AG04450 (cell line): Measurements from ENCODE around the gene YBX1. TPM values are rescaled to one million over a fixed set of nuclear protein-coding genes. Genes with fewer than 3 reads are reported as not detected.
A peak's percentile ranks its signal among the peaks of the same experiment; 100 is the strongest.
"Not testable (repeated sequence)": the region's sequence is repeated elsewhere in the genome, so short reads cannot be mapped to it uniquely, and the experiment has no call there.

Source experiments
- CTCF ChIA-PET: fragments of 300-600, 350-600 bp; formaldehyde crosslinking; extraction: SDS; loops from one replicate; lab custom pipeline; 2022; ENCODE audit warnings: antibody characterized with exemption, inconsistent platforms; lab: Charles Lee
- POLR2A ChIA-PET: fragments of 350-600 bp; formaldehyde crosslinking; extraction: SDS; loops from one replicate; lab custom pipeline; 2021; ENCODE audit warnings: antibody characterized with exemption, inconsistent platforms; lab: Yijun Ruan, JAX
- DNase-seq: peaks from one replicate; pipeline ENCODE4 v3.0.0-alpha.2; 2011; ENCODE audit warnings: low read depth, low spot score
- H3K27ac ChIP-seq: one replicate; pipeline ENCODE4 v1.5.1; 2012; ENCODE audit warnings: low read depth, low read length, control low read depth
- H3K27me3 ChIP-seq: one replicate; pipeline ENCODE4 v1.6.0; 2012; ENCODE audit warnings: low read length; ENCODE audit not compliant: control insufficient read depth, insufficient read depth
- H3K4me3 ChIP-seq: 2 replicates; pipeline ENCODE4 v1.5.1; 2011; ENCODE audit warnings: mild to moderate bottlenecking, low read depth, low read length, control low read depth
- H3K9me3 ChIP-seq: 2 replicates; pipeline ENCODE4 v1.5.1; 2012; ENCODE audit warnings: low read length; ENCODE audit not compliant: control insufficient read depth, insufficient read depth
- polyA plus RNA-seq: library from polyadenylated mRNA; depleted of rRNA; stranded (reverse); fragments of >200 nt; gene quantifications from 2 replicates; pipeline ENCODE4 v1.2.3, GENCODE V29; 2011
- TF ChIP-seq, protein P1 (sequence below): IDR thresholded peaks from 2 replicates; pipeline ENCODE4 v1.5.1; 2011; ENCODE audit warnings: low read depth, low read length, control low read depth, inconsistent platforms

YBX1 gene
- polyA plus RNA-seq, 1 experiment: 636 TPM

GRCh38 chr1:42679364-42679983, 2.7 kb upstream of the YBX1 start:
- CTCF ChIA-PET: no interaction called here

DNA sequence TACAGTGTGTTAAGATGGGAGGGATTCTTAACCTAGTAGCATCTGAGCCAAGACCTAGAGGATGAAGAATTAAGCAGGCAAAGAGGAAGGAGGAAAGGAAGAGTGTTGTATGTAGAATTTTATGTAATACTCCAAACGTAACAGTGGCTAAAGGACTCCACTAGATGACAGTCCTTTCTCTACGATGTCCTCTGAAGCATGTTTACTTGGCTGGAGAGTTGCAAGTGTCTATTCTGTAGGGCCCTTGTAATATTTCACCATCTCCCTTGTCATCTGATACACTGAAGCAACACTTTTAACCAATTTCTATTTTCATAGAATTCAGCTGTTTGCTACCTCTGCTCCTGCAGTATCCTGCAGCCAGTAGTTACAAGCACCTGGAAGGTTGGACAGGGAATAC, 2.2 kb upstream of the YBX1 start:
- Histone ChIP-seq H3K9me3 (no peaks in the 10 kb centered on the region), H3K27me3 (no peaks in the 10 kb centered on the region), H3K4me3 (no peak overlapping the region), H3K27ac (no peak overlapping the region)
- CTCF ChIA-PET: no interaction called here
- POLR2A ChIA-PET: no interaction called here
- TF ChIP-seq, protein P1, sequence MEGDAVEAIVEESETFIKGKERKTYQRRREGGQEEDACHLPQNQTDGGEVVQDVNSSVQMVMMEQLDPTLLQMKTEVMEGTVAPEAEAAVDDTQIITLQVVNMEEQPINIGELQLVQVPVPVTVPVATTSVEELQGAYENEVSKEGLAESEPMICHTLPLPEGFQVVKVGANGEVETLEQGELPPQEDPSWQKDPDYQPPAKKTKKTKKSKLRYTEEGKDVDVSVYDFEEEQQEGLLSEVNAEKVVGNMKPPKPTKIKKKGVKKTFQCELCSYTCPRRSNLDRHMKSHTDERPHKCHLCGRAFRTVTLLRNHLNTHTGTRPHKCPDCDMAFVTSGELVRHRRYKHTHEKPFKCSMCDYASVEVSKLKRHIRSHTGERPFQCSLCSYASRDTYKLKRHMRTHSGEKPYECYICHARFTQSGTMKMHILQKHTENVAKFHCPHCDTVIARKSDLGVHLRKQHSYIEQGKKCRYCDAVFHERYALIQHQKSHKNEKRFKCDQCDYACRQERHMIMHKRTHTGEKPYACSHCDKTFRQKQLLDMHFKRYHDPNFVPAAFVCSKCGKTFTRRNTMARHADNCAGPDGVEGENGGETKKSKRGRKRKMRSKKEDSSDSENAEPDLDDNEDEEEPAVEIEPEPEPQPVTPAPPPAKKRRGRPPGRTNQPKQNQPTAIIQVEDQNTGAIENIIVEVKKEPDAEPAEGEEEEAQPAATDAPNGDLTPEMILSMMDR: no peak
- DNase-seq: no peak

More at GRCh38 chr1:42679364-42679983, 2.7 kb upstream of the YBX1 start:
- TF ChIP-seq, protein P1: no peak
- H3K27me3 ChIP-seq: no peaks in the 10 kb centered on the region
- no peaks in the 10 kb centered on the region for H3K9me3 ChIP-seq
- H3K27ac ChIP-seq: no peak overlapping the region
- POLR2A ChIA-PET: no interaction called here
- no peak for DNase-seq
- H3K4me3 ChIP-seq: no peak overlapping the region

DNA sequence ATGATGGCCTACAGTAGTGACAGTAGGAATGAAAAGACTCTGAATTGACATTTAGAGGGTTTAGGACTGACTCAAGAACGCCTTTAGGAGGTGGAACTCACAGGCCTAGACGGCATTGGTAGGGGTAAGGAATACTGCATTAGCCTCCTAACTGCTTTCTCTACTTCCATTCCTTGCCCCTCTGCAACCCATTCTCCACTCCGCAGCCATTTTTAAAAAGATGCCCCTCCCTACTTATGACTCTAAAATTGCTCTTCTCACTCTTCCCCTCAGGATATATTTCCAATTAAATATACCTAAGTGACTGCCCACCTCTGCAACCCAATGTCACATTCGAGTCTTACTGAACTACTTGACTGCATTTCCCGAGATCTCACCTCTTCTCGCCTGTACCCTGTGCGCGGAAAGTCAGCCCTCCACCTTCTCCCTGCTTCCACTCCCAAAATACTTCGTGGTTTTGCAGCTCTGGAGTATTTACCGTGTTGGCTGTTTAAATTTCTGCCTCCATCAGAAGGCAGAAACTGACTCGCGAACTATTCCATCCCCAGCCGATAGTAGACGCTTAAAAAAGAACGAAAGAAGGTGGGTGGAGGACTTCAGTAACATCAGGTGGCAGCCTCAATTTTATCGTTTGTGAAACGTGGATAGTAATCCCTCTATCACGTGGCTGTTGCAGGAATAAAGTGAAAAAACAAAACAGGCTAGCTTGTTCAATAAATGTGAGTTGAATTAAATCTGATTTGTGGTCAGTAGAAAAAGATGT, 1.1 kb upstream of the YBX1 start:
- TF ChIP-seq, protein P1: no peak
- H3K27ac ChIP-seq: peak overlapping the region; percentile 93
- H3K9me3 ChIP-seq: no peaks in the 10 kb centered on the region
- H3K27me3 ChIP-seq: no peaks in the 10 kb centered on the region
- ChIA-PET CTCF (interaction anchor here (0.7 to 1.2 kb wide), 2 partner anchors 85 to 613 kb away, joined by 3 read pairs; no protein-coding TSS in a partner anchor), POLR2A (interaction anchor here (2.7 to 3.6 kb wide), 2 partner anchors 23 to 86 kb away, joined by 14 to 32 read pairs; partner anchors contain the start of genes C1orf50, P3H1 and PPIH)
- DNase-seq: no peak
- peak overlapping the region; percentile 88 for H3K4me3 ChIP-seq

DNA sequence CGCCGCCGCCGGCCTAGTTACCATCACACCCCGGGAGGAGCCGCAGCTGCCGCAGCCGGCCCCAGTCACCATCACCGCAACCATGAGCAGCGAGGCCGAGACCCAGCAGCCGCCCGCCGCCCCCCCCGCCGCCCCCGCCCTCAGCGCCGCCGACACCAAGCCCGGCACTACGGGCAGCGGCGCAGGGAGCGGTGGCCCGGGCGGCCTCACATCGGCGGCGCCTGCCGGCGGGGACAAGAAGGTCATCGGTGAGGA, 193 bp downstream of the YBX1 start:
- CTCF ChIA-PET: interaction anchor here (1.8 kb wide), 1 partner anchor 84 kb away, joined by 11 read pairs; the partner anchor contains the start of gene P3H1
- H3K9me3 ChIP-seq, DNase-seq, H3K27me3 ChIP-seq: not testable (repeated sequence)
- peak overlapping the region; percentile 58 for H3K27ac ChIP-seq
- POLR2A ChIA-PET: interaction anchor here (0.6 to 3.6 kb wide), 14 partner anchors 8 to 853 kb away, joined by 3 to 32 read pairs (median 4); partner anchors contain the start of genes C1orf50, P3H1 and PPIH
- peak overlapping the region; percentile 88 for H3K4me3 ChIP-seq

- peak overlapping the region; percentile 88 for H3K4me3 ChIP-seq
- no peaks in the 10 kb centered on the region for H3K9me3 ChIP-seq
- DNase-seq: peak; percentile 36
- no peaks in the 10 kb centered on the region for H3K27me3 ChIP-seq
- POLR2A ChIA-PET: interaction anchor here (0.6 to 3.6 kb wide), 13 partner anchors 8 to 853 kb away, joined by 3 to 32 read pairs (median 3); partner anchors contain the start of genes C1orf50, P3H1 and PPIH
- no peak overlapping the region for H3K27ac ChIP-seq
- CTCF ChIA-PET: interaction anchor here (1.2 to 1.8 kb wide), 2 partner anchors 83 to 509 kb away, joined by 4 to 11 read pairs; partner anchors contain the start of gene P3H1
- TF ChIP-seq, protein P1: no peak
Measured at GRCh38 chr1:42682739-42683531, 717 bp downstream of the YBX1 start.
